ENCODE measurements around the gene WNT9B.

GRCh38 chr17:46911311-46911710 is 59.9 kb downstream of the WNT9B start:
- no peak for TF ChIP-seq EP300 (conservative IDR thresholded peaks at IDR 0.05; ENCODE audit: poor library complexity, severe bottlenecking)
- TF ChIP-seq EZH2 (IDR thresholded peaks at IDR 0.05; ENCODE audit: borderline replicate concordance, insufficient read depth, low read length, poor library complexity, severe bottlenecking) = no peak
- no peak for TF ChIP-seq POLR2AphosphoS5 (IDR thresholded peaks at IDR 0.05)
- TF ChIP-seq RAD21 (conservative IDR thresholded peaks at IDR 0.05) = no peak
- no peak for TF ChIP-seq CTCF (IDR thresholded peaks at IDR 0.05; ENCODE audit: poor library complexity, severe bottlenecking)
- no peak for TF ChIP-seq TAF1 (IDR thresholded peaks at IDR 0.05; ENCODE audit: low read depth)
- no peak for TF ChIP-seq SMC3 (conservative IDR thresholded peaks at IDR 0.05; ENCODE audit: poor library complexity)
- TF ChIP-seq MXI1 (conservative IDR thresholded peaks at IDR 0.05; ENCODE audit: poor library complexity, severe bottlenecking) = no peak
